Measurements from ENCODE around the gene KNOP1. TPM values are rescaled to one million over a fixed set of nuclear protein-coding genes. Genes with fewer than 3 reads are reported as not detected.

KNOP1 gene
- total RNA-seq, 1 donor from 2014 or later = 6.7 TPM

GRCh38 chr16:19662351-19662750 is 55.7 kb downstream of the KNOP1 start:
- no peak for TF ChIP-seq CTCF (IDR thresholded peaks at IDR 0.05; ENCODE audit: borderline replicate concordance)
- Histone ChIP-seq H3K4me3 (no peak overlapping the region), H3K36me3 (peaks cover 19% of the 10 kb centered on the region), H3K27me3 (ENCODE audit: low read depth) (no peaks in the 10 kb centered on the region), H3K4me1 (peaks cover 16% of the 10 kb centered on the region), H3K9me3 (replicated peaks) (peaks cover 6% of the 10 kb centered on the region), H3K27ac (replicated peaks) (no peak overlapping the region)
- DNase-seq = no peak
- intact Hi-C loops (cut with micrococcal nuclease) = no loop called here

GRCh38 chr16:19660432-19660831 is 57.6 kb downstream of the KNOP1 start:
- Histone ChIP-seq H3K4me3 (no peak overlapping the region), H3K4me1 (no peaks in the 10 kb centered on the region), H3K27ac (replicated peaks) (no peak overlapping the region), H3K9me3 (replicated peaks) (peaks cover 4% of the 10 kb centered on the region), H3K27me3 (ENCODE audit: low read depth) (no peaks in the 10 kb centered on the region), H3K36me3 (peaks cover 28% of the 10 kb centered on the region)
- DNase-seq = no peak
- TF ChIP-seq CTCF (IDR thresholded peaks at IDR 0.05; ENCODE audit: borderline replicate concordance) = no peak
- intact Hi-C loops (cut with micrococcal nuclease) = no loop called here

GRCh38 chr16:19659554-19659953 is 58.5 kb downstream of the KNOP1 start:
- no peak overlapping the region for H3K4me3 ChIP-seq
- H3K27me3 ChIP-seq (ENCODE audit: low read depth) = no peaks in the 10 kb centered on the region
- H3K27ac ChIP-seq (replicated peaks) = no peak overlapping the region
- H3K36me3 ChIP-seq = peaks cover 29% of the 10 kb centered on the region
- H3K4me1 ChIP-seq = no peaks in the 10 kb centered on the region
- H3K9me3 ChIP-seq (replicated peaks) = no peaks in the 10 kb centered on the region
- peak; percentile 40 for TF ChIP-seq CTCF (IDR thresholded peaks at IDR 0.05; ENCODE audit: borderline replicate concordance)
- intact Hi-C loops (cut with micrococcal nuclease) = no loop called here
- no peak for DNase-seq

- H3K4me3 ChIP-seq = no peak overlapping the region
Measured at GRCh38 chr16:19657831-19658230, 60.2 kb downstream of the KNOP1 start.

GRCh38 chr16:19655242-19655777 is 62.7 kb downstream of the KNOP1 start:
- Histone ChIP-seq H3K27me3 (ENCODE audit: low read depth) (no peaks in the 10 kb centered on the region), H3K4me3 (no peak overlapping the region), H3K4me1 (no peaks in the 10 kb centered on the region), H3K27ac (replicated peaks) (no peak overlapping the region), H3K9me3 (replicated peaks) (no peaks in the 10 kb centered on the region), H3K36me3 (peaks cover 52% of the 10 kb centered on the region)
- no peak for TF ChIP-seq CTCF (IDR thresholded peaks at IDR 0.05; ENCODE audit: borderline replicate concordance)
- no peak for DNase-seq
- intact Hi-C loops (cut with micrococcal nuclease) = no loop called here

More at GRCh38 chr16:19657831-19658230, 60.2 kb downstream of the KNOP1 start:
- Histone ChIP-seq H3K27me3 (ENCODE audit: low read depth) (no peaks in the 10 kb centered on the region), H3K9me3 (replicated peaks) (no peaks in the 10 kb centered on the region), H3K27ac (replicated peaks) (no peak overlapping the region), H3K36me3 (peaks cover 37% of the 10 kb centered on the region), H3K4me1 (no peaks in the 10 kb centered on the region)
- DNase-seq = no peak
- no peak for TF ChIP-seq CTCF (IDR thresholded peaks at IDR 0.05; ENCODE audit: borderline replicate concordance)
- intact Hi-C loops (cut with micrococcal nuclease) = no loop called here
